ENCODE measurements around the gene PTTG1IP.
"Not testable (repeated sequence)": the region's sequence is repeated elsewhere in the genome, so short reads cannot be mapped to it uniquely, and the experiment has no call there.

The PTTG1IP gene, protein sequence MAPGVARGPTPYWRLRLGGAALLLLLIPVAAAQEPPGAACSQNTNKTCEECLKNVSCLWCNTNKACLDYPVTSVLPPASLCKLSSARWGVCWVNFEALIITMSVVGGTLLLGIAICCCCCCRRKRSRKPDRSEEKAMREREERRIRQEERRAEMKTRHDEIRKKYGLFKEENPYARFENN

DNA sequence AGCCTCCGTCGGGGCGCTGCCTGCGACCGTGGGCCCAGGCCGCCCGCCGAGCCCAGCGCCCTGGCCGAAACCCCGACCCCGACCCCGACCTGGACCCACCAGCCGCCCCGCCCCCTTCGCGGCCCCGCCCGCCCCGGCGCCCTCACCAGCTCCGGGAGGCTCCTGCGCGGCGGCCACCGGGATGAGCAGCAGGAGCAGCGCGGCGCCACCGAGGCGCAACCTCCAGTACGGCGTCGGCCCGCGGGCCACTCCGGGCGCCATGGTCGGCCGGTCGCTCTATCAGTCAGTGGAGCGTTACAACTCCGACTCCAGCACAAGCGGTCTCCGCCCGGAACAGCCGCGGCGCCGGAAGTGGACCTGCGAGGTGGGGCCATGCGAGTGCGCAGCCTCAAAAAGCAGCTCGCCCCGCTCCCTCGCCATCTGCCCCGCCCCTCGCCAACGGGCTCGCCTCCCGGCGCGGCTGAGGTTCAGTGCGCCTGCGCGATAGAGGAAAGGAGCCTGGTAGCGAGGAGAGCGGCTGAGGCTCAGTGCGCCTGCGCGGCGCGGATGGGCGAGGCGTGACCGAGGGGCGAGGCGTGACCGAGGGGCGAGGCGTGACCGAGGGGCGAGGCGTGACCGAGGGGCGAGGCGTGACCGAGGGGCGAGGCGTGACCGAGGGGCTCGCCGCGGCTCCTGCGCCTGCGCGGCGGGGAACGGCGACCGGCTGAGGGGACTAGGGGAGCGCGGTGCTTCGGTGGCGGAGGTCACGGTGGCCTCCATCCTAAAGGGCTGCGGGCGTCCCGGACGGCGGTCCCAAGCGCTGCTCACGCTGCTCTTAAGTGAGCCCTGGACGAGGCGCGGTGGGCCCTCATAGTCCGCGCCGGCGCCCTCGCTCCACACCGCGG lies at the start of gene PTTG1IP:
PTTG1IP (minus strand) TSS at position 335 of the 884 bp plus-strand sequence; CDS start at position 261, 74 bp downstream.
- peak; percentile 94 for DNase-seq

DNA sequence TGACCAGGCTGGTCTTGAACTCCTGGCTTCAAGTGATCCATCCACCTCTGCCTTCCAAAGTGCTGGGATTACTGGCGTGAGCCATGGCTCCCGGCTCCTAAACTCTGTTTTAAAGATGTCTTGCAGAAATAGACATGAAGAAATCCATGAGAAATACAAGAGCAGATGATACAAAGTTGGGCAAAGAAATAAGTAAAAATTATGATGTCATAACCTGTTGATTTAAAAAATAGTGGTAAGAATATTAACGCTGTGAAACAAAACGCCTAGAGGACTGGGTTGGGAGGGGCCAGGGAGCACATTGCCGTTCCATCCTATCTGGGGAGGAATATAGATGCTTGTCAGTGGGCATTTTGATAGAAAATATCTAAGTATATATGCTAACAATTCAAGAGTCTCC lies 48.4 kb upstream of the PTTG1IP start:
- DNase-seq, result no peak

DNA sequence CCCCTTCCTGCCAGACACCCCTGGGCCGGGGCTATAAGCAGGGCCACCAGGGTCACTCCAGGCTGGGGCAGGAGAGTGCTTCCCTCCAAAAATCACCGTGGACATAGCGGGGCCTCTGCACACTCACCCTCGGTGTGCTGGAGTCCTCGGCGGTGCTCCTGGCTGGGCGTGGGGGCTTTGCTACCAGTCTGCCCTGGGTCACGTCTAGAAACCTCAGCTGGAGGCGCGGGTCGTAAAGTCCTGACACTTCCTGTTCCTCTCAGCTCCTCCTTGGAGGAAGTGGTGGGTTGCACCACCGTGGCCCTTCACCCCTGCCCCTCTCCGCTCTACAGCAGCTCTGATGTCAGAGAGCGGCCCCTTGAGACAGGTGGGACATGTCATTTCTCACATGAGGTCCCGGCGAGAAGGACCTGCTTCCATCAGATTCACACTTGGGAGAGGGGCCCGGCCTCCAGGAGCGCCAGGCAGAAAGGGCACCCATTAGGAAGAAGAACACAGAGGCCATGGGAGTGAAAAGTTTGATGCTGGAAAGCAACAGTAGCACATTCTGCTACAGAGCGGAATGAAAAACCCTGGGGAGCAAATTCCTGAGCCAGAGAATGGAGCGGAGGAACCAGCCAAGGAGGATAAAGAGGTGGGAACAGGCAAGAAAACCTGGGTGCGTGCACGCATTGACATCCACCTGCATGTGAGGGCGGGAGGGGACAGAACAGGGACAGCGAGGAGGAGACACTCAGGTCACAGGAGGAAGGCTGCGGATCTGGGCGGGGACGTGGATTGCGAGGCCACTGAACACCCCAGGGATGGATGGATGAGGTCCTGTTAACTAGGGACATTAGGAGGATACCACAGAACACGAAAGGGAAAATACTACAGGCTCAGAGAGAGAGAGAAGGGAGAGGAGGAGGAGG lies 47.5 kb upstream of the PTTG1IP start, which contains the start of gene ITGB2:
ITGB2 (minus strand) TSS at position 206 of the 911 bp plus-strand sequence. CDS start 10,117 bp downstream, outside the sequence.
- DNase-seq, result no peak

DNA sequence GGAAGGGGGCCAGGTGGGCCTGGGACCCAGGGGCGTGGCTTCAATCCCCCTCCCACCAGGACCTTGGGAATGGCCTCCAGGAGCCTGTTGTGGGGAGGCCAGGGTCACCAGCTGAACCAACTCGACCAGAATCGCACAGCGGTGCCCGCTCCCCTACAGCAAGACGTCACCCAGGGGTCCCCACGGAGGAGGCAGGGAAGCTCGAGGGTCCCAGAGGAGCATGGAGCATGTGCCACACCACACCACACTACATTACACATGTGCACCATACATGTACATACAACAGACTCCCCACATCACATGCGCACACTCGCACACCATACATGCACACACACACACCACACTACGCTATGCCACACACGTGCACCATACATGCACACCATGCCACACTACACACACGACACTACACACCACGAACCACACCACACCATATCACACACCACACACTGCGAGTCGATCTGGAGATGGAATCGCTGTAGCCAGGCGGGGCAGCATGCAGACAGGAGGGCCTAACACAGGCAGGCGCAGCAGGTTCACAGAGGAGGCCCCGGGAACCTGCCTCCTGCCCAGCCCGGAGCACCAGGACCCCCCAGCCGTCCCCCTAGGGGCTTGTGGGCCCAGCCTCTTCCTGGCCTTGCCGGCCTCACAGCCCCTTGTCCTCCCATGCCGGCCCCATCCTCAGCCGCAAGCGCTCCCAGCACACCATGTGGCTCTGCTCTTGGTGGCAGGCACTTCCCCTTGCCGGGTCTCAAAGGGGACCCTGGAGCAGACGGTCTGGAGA lies 46.6 kb upstream of the PTTG1IP start:
- DNase-seq, result no peak

DNA sequence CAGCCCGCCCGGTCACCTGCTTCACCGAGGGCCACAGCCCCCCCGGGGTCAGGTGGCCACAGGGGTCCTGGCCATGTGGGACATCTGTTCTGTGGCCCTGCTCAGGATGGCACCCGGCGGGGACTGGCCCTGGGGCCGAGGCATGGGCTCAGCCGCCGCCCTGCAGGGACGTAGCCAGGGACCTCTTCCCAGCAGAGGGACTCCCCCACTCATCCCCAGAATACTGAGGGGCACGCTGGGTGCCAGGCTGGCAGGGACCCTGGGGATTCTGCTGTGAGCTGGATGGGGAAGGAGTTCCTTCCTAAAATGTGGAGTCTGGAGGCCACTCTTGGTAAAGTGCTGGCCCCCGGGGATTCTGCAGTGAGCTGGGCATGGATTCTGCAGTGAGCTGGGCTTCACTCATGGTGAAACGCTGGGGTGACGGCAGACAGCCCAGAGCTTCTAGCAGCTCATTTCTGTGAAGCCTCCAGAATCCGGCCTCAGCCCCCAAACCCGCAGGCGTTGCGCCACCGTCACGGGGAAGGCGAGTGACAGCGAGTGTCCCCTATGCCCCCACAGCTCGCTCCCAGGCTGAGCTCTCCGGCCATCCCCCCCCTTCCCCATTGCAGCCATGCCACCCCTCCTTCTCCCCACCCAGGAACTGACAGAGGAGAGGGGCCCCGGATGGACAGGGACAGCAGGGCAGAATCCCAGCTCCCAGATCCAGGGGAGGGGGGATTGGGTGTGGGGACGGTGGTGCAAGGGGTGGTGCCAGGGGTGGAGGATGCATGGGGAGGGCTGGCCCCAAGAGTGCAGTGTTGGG lies 45.8 kb upstream of the PTTG1IP start:
- no peak for DNase-seq

DNA sequence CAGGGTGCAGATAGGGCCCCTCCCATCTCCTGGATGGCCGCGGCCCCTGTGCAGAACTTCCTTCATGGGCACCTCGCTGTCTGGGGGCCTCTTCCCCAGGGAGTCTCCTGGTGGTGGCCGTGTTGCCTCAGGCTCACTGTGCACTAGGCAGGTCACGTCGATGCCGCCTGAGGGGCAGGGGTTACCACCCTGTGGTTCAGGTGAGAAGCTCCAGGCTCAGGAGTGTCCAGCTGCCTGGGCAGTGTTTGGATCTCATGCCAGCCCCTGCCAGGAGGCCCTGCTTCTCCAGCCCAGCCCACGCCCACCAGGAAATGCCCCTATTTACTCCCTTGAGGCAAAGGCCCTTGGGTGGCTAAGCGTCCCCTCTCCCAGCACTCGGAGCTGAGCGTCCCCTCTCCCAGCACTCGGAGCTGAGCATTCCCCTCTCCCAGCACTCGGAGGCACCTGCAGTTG lies 45.1 kb upstream of the PTTG1IP start:
- DNase-seq, result no peak

DNA sequence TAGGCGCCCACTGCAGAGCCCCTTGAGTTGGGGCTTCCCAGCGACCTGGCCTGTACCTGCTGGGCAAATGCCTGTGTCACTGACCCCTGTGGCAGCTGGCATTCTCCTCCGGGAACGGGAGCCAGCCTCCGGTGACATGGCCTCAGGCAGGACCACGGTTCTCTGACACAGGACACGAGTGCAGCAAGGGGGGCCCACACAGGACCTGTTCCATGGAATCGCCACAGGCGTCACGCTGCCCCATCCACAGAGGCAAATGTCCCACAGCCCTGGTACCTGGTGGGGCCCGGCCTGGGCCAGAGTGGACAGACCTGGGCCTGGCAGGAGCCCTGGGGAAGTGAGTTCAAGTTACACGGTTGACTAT lies 44.6 kb upstream of the PTTG1IP start:
- no peak for DNase-seq

DNA sequence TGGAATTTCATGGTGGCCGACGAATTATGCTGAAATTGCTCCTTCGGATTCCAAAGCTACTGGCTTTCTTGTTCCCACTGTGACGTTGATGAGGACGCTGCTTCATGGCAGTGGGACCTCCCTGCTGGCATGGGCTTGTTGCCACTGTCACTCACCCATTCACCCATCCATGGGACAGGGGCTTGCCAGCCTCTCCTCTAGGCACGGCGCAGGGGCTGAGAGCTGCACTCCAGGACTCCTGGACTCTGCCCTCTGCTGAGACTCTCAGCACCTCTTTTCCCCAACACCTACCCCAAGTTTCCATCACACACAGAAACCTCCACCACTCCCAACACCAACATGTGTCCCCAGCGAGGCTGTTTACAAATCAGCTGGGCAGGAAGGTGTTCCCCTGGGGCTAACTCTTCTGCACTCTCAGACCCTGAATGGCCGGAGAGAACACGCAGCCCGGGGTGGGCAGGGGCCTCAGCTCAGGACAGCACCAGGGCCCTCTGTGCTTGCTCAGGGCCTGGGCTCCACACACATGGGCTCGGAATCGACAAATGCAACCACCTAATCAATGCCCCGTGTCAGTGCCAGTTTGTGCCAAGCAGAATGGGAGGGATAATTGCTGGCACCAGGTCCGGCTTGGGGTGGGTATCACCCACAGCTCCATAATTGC lies 44.1 kb upstream of the PTTG1IP start:
- DNase-seq, result no peak

DNA sequence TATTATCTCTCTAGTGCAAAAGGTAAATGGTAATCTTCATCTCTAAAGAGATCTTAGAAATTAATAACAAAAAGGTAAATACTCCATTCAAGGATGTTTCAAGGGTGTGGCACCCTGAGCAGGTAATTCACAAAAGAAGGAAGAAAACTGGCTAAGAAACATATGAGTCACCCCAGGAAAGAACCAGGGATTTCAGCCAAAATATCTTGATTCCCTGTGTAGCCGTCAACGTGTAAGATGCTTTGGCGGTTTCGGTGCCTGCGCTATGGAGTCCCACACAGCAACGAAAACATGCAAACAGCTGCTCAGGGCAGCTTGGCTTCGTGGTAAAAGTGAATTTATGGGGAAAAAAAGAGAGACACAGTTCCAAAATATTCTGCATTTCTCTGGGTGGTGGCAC lies 43.5 kb upstream of the PTTG1IP start:
- no peak for DNase-seq

DNA sequence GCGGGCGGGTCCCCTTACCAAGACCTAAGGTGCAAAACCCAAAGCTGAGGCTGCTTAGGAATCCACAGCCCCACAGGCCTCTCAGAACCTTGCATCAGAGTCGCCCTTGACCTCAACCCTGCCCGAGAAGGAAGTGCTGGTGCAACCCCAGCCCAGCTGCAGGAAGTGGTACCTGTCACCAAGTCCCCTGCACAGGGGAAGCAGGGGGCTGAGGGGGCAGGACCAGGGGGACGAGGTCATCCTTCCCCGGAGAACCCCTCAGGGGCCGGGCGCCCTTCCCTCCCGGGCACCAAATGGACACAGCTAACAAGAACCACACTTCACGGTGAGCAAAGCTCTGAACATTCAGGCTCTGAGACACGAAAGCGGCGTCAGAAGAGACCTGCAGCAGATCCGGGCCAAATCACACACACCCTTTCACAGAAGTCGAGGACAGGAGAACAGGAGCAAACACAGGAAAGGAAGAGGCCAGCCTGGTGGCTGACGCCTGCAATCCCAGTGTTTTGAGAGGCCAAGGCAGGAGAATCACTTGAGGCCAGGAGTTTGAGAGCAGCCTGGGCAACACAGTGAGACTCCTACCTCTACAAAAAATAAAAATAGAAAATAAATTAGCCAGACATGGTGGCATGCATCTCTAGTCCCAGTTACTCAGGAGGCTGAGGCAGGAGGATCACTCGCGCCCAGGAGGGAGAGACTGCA lies 40.8 kb upstream of the PTTG1IP start:
- DNase-seq, result no peak

DNA sequence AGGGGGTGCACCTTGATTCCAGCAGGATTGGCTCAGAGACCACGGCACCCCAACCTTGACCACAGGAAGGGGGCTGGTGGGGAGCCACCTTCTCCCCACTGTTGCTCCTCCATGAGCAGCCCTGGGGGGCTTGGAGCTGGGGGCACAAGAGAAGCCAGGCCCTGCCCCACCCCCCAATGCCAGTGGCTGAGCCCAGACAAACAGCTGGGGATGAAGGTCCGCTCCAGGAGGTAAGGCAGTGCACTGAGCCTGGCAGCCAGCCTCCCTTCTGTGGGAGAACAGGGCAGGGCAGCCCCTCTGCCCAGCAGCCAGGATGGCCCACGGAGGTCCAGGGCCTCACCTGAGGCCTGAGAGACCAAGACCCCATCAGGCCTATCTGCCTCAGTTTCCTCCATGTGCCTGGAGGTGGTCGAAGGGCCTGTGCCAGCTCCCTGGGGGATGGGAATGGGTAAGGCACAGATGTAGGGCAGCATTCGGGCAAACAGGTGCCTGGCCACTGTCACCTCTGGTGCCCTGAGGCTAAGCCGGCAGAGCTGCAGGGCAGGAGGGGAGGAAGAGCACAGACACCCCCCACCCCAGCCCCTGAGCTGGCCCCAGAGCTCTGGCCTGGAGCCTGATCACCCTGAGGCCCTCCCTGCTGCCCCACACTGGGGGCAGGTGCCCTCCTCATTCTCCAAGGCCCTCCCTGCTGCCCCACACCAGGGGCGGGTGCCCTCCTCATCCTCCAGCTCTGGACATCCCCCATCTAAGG lies 40.1 kb upstream of the PTTG1IP start:
- no peak for DNase-seq

DNA sequence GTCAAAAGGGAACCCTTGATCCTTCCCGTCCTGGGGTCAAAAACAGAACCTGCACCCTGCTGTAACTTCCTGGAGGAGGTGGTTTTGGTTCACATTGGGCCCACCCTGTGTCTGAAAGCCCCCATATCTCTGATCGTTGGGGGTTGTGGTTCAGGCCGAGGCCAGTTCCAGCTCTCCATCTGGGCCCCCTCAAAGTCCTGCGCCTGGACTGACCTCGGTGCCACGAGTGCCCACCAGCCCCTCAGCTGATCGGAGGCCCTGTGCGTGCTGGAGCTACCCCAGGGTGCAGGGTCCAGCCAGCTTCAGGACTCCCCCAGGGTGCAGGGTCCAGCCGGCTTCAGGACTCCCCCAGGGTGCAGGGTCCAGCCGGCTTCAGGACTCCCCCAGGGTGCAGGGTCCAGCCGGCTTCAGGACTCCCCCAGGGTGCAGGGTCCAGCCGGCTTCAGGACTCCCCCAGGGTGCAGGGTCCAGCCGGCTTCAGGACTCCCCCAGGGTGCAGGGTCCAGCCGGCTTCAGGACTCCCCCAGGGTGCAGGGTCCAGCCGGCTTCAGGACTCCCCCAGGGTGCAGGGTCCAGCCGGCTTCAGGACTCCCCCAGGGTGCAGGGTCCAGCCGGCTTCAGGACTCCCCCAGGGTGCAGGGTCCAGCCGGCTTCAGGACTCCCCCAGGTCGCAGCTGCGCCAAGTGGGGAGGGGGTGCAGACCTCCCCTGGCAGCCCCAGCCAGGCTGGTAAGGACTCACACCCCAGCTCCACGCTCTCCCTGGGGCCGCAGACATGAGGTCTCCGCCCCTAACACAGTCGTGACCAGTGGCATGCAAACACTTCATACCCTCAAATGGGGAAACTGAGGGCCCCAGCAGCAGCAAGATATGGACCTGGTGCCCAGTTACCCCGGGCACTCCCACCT lies 39.3 kb upstream of the PTTG1IP start:
- not testable (repeated sequence) for DNase-seq

DNA sequence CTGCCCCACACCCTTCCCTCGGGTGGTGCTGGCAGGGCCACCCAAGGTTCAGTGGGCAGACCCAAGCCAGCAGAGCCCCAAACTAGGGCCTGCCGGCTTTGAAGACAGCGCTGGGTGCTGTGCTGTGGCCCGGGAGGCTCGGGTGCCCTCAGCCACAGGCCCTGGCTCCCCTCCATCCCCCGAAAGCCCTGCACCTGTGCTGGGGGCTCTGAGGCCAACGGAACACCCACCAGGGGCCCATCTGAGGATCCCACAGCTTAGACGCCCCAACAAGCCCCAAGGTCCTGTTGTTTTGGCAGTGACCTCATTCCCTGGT lies 38.6 kb upstream of the PTTG1IP start:
- DNase-seq, result no peak

DNA sequence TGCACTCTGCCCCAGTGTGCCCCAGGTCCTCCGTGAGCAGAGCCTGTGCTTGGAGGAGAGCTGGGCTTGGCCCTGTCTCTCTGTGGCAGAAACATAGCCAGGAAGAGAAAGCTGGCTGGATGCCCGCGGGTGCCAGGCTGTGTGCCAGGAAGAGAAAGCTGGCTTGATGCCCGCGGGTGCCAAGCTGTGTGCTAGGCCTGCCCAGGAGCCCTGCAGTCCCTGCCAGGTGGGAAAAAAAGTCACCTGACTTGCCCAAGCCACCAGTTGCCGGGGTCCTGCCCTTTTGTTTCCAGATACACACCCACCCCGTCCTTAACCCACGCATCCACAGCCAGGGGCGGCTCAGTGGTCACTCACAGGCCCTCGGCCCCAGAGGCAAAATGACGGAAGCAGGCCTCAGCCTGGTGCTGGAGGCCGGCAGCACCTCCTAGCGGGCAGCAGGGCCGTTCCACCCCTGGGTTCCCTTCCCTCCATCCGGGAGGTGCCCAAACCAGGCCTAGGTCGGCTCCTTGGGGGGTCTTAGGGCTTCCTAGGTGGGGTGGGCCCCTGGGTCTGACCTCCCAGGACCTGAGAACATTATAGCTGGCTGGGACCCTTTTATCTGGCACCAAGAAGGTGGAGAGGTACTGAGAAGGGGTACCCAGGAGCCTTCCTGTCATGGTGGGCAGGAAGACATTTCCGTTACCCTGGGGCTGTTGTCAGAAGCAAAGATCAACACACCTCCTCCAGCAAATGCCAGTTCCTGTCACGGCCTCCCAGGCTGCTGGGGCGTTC lies 38.1 kb upstream of the PTTG1IP start:
- DNase-seq, result no peak

DNA sequence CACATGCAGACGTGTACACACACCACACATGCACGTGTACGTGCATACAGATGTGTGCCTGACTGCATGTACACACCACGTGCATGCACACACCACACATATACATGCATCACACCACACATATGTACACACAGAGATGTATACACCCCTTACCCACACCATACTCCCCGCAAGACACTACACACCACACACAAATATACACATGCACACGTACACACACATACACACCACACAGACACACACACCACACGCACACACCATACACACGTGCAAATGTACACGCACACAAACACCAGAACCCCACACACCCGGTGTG lies 37.5 kb upstream of the PTTG1IP start:
- DNase-seq, result no peak

DNA sequence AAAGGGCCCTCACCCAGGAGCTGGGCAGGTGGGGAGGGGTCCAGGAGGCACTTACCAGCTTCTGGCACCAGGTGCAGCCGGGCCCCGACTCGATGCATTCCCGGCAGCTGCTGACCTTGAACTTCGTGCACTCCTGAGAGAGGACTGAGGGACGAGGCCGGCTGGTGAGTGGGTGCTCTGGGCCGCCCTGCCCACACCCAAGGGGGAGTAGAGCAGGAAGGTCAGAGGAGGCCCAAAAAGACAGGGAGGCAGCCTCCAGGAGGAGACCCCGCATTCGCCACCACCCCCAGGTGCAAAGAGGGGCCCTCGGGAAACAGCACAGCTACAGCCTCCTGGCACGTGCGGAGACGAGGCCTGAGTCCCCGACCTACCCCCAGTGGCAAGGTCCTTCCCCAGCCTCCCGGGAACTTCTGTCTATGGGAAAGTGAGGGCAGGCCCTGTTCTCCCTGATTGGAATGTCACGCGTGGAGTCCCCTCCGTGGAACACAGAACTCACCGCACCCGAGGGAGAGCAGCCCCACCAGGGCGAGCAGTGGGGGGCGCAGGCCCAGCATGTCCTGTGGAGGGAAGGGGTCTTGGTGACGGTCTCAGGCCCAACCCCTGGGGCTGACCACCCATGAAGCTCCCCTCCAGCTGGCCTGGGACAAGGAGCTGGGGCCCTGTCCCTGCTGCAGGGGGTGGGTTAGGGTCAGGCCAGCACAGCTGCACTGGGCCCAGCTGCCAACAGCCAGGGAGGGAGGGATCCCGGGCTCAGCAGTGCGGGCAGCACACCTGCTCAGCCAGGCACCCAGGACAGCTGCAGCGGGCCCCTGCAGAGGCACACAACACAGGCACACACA lies 37.0 kb upstream of the PTTG1IP start:
- DNase-seq, result no peak

DNA sequence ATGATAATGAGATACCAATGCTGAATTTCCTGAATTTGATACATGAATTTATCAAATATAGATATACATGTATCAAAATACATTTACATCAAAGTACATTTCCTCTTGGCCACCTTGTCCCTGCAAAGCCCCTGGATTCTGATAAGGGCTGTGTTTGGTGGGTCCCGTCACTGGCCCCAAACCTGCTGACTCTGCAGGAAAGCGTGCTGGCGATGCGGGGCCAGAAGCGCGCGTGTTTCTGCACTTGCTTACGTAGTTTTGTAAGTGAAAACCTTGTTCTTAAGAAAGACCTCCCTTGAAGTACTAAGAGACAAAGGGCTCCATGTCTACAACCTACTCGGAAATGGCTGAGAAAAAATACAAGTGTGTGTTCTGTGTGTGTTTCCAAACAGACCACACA lies 36.2 kb upstream of the PTTG1IP start:
- no peak for DNase-seq

Data from HCEC 1CT (cell line).